GM13977 (cell line): ENCODE measurements around the gene UBE2V1.

Source experiments
- DNase-seq: peaks from one replicate; pipeline ENCODE4 v3.0.0; 2012; ENCODE audit warnings: low spot score
- CTCF ChIP-seq: IDR thresholded peaks from 2 replicates; pipeline ENCODE4 v1.5.1; 2012; ENCODE audit warnings: mild to moderate bottlenecking, control low read depth; ENCODE audit not compliant: insufficient read depth; ENCODE audit errors: extremely low read depth, missing control alignments
- in situ Hi-C: fragments of 300-500 bp; cut with MboI; formaldehyde crosslinking; loops from one replicate; pipeline ENCODE4 v1.12.0; 2022; ENCODE audit warnings: low sequenced_read_pairs, low pct_unique_long_range_greater_than_20kb, mixed read lengths, inconsistent platforms; ENCODE audit not compliant: unreplicated experiment

The UBE2V1 gene

GRCh38 chr20:50056951-50057713 is 55.8 kb downstream of the UBE2V1 start:
- no peak for TF ChIP-seq CTCF
- DNase-seq: no peak
- in situ Hi-C loops: no loop called here

- in situ Hi-C loops: no loop called here
- TF ChIP-seq CTCF: no peak
- DNase-seq: no peak
Measured at GRCh38 chr20:50056408-50056926, 56.5 kb downstream of the UBE2V1 start.

- TF ChIP-seq CTCF: no peak
- DNase-seq: no peak
- in situ Hi-C loops: no loop called here
Measured at GRCh38 chr20:50055524-50056083, 57.3 kb downstream of the UBE2V1 start.

- in situ Hi-C loops: no loop called here
- DNase-seq: no peak
- no peak for TF ChIP-seq CTCF
Measured at GRCh38 chr20:50054626-50055511, 58.1 kb downstream of the UBE2V1 start.

GRCh38 chr20:50054231-50054547 is 58.8 kb downstream of the UBE2V1 start:
- in situ Hi-C loops: no loop called here
- TF ChIP-seq CTCF: no peak
- no peak for DNase-seq

DNA sequence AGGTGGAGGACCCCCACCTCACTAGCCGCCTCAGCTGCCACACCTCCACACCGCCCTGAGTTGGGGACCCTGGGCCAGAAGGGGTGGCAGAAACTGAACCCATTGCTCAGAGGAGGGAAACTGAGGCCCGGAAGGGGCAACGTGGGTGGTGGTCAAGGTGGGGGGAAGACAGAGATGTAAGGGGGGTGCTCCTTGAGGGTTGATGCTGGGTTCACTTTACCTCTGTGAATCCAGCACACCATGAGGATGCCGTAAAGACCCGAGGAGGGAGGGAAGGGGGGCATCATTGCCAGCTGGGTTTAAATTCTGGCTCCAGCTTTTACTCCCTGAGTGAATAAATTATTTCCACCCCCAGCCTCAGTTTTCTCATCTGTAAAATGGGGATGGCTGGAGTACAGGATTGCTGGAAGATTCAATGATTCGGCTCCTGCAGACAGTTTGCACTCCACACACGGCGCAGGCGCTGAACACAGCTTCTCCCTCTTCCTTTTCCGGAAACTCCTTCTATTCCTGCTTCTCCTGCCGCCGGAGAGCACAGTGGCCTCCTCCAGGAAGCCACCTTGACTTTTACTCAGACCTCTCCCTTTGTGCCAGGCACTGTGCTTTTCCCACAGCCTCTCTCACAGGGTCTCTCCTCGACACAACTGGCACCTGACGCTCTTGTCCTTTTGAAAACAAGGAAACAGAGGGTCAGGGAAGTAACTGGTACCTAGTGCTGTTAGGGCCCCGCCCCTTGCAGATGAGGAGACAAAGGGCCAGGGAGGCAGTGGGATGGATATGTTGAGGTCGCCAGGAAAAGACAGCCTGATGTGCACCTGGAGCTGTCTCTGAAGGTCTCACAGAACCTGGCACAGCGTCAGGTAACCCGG is 59.4 kb downstream of the UBE2V1 start:
- in situ Hi-C loops: no loop called here
- no peak for TF ChIP-seq CTCF
- DNase-seq: no peak
